NCI-H2029 treated with DMSO at 0.1 percent for 48 hours (cell line): ENCODE measurements around the gene TMEM219.
A peak's percentile ranks its signal among the peaks of the same experiment; 100 is the strongest.
"Not testable (repeated sequence)": the region's sequence is repeated elsewhere in the genome, so short reads cannot be mapped to it uniquely, and the experiment has no call there.

Source experiments
- DNase-seq: peaks from one replicate; lab custom pipeline; 2025; lab: John Stamatoyannopoulos, UW

Gene TMEM219

GRCh38 chr16:29961479-29962343, at the start of gene TMEM219:
TMEM219 (plus strand) TSS chr16:29962079; CDS start chr16:29963144, 1,065 bp downstream.
- peak; percentile 68 for DNase-seq

DNA sequence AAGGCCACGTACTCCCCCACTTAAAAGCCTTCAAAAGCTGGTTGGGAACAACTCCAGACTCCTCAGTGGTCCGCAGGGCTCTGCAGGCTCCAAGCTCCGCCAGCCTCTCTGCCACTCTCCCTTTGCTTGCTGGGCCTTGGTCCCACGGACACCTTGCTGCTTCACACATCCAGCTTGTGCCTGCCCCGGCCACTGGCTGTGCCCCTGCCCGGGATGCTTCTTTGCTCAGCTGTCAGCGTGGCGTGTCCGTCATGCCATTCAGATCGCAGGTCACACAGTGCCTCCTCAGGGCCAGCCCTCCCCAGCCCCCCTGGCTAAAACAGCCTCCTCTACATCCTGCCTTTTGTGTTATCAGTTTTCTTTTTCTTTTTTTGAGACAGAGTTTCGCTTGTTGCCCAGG, 49.8 kb upstream of the TMEM219 start:
- no peak for DNase-seq

DNA sequence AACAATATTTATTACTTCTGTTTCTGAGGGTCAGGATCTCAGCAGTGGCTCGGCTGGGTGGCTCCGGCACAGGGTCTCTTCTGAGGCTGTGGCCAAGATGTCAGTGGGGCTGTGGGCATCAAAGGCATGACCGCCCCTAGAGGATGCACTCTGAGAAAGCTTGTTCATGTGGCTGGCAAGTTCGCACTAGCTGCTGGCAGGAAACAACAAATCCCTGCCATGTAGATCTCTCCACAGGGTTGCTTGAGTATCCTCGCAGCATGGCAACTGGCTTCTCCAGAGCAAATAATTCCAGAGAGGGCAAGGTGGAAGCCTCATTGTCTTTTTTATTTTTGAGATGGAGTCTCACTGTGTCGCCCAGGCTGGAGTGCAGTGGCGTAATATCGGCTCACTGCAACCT, 48.4 kb upstream of the TMEM219 start:
- no peak for DNase-seq

- DNase-seq = no peak
Observed at GRCh38 chr16:29915590-29916247, 46.2 kb upstream of the TMEM219 start.

DNA sequence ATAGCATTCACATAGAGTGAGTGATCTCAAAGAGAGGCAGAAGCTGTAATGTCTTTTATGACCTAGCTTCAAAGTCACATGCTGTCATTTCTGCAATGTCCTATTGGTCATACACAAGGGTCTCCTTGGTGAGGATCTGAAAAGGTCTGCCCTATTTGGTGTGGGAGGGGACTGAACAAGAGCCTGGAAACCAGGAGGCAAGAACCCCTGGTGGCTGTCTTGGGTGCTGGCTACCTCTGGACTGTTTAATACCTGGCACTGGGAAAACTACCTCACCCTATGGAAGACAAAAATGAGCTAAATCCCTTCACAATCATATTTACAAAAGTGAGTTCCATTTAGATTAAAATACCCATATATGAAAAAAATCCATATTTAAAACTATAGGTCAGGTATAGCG, 44.9 kb upstream of the TMEM219 start:
- no peak for DNase-seq

DNA sequence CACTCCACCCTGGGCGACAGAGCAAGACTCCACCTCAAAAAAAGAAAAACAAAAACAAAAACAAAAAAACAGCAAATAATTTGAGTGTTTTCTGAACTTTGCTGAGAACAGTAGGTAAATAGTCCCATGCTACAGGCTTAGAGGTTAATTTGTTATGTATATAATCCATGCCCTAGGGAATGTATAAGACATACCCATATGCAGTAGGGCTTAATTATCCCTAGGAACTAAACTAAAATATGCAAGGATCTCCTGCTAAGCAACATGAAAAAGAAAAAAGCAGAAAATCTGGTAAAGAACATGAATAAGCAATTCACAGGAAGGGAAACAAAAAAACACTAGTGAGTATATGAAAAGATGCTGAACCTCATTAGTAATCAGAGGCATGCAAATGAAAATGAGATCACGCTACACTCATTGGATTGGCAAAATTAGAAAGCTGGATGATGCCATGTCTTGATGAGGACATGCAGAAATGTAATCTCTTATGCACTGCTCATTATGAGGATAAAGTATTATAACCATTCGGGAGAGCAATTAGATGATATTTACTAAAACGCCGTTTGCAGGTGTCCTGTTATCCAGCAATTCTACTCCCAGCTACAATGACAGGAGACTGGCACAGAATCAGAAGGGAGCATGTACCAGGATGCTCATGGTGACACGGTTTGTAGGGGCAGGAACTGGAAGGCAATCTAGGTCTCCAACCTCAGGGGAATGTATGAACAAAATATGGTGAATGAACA, 41.4 kb upstream of the TMEM219 start:
- no peak for DNase-seq

GRCh38 chr16:29921034-29921385, 40.9 kb upstream of the TMEM219 start:
- no peak for DNase-seq

GRCh38 chr16:29922326-29922725, 39.6 kb upstream of the TMEM219 start:
- no peak for DNase-seq

DNA sequence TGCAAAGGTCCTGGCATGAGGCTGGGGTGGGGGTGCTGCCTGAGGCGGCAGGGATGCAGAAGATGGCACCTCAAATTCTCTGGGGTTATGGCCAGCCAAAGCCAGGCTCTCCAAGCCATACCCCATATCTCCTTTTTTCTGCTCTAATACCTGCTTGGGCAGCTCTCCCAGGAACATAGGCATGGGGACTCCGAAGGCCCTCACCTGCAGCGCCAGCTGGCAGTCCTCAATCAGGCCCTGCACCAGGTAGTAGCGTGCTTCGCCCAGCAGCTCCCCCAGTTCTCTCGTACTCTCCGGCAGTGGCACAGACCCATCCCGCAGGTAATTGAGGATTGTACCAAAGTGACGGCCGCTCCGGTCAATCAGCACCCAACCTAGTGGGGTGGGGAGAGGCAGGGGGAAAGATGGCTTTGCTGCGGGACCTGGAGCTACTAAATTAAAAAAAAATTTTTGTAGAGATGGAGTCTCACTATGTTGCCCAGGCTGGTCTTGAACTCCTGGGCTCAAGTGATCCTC, 38.8 kb upstream of the TMEM219 start:
- DNase-seq = no peak

DNA sequence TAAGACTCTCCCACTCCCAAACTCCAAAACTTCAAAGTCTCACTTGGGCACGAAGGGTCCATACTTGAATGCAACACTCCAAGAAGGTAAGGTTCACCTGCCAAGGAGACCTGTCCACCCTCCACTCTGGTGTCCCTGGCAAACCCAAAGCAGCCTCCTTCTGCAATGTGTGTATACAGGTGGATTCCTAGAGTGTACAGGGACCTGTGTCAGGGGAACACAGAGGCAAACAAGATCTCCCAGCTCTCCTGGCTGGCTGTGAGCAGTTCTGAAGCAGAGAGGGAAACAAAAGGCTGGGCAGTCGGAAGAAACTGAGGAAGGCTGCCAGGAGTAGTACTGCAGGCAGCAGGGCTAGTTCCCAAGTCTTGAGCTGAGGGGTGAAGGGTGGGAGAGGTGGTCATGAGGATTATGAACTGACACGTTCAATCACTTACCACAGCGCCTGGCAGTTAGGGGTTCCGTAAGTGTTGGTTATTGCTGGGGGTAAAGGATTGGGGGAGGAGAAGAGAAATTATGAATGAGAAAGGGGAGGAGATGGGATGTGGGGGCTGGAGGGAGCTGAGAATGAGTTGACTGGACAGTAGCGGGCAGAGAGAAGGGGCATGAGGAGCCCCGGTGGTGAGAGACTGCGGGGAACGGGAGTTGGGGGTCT, 36.6 kb upstream of the TMEM219 start:
- no peak for DNase-seq

DNA sequence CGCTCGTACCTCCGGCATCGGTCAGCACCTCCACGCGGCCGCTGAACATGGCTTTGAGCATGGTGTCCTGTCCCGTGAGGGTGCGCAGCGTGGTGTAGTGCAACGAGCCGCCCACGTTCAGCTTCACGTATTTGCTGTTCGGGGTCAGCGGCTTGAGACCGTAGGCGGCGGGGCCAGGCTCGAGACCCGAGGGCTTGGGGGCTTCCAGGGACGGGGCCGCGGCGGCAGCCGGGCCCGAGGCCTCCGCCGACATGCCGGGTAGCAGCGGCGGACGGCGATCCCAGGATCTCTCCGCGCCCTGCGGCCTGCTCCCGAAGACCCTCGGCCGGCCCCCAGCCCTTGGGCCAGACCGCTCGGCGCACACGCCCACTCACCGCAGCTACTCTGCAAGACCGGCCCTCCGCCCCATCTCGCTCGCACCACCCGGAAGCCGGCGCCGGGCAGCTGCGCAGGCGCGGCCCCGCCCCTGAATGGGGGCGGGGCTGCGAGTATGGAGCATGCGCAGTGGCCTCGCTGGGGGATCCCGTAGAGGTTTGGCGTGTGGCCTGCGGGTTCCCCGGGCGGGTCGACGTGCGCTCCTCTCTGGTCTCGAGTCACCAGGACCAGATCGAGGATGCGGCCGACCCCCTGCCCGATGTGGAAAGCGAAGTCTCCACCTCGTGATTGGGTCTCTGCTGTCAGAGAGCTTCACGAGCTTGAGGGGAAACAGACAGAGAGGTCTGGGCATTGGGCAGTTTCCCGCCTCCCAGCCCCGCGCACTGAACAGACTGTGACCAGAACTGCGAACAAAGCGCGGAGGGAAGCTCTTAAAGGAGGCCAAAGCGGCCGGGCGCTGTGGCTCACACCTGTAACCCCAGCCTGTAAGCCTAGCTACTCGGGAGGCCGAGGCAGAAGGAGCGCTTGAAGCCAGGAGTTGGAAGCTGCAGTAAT, 35.8 kb upstream of the TMEM219 start, which contains the start of gene KCTD13:
KCTD13 (minus strand) TSS at position 446 of the 930 bp plus-strand sequence; CDS start at position 253, 193 bp downstream.
- peak; percentile 52 for DNase-seq

- no peak for DNase-seq
Observed at GRCh38 chr16:29926711-29927052, 35.2 kb upstream of the TMEM219 start.

GRCh38 chr16:29927070-29927905, 34.6 kb upstream of the TMEM219 start:
- DNase-seq = no peak

DNA sequence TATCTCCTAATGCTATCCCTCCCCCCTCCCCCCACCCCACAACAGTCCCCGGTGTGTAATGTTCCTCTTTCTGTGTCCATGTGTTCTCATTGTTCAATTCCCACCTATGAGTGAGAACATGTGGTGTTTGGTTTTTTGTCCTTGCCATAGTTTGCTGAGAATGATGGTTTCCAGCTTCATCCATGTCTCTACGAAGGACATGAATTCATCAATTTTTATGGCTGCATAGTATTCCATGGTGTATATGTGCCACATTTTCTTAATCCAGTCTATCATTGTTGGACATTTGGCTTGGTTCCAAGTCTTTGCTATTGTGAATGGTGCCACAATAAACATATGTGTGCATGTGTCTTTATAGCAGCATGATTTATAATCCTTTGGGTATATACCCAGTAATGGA, 30.1 kb upstream of the TMEM219 start:
- DNase-seq = not testable (repeated sequence)

DNA sequence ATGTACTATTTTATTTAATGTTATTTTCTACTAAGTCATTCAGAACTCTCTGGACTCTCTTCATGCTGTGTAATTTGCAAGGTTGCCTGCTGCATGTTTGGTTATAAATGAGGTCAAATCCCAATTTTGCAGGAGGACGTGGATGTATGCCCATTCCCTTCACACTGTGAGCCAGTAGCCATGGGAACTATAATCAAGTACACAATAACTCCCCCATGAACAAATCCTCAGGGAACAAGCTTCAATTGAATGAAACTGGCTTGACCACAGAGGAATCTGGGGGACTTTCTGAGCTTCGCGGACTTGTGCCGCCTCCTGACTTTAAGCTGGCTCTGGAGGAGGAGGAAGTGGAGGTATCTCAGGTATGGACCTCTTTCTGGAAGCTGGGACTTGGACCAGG, 21.2 kb upstream of the TMEM219 start:
- DNase-seq = no peak

DNA sequence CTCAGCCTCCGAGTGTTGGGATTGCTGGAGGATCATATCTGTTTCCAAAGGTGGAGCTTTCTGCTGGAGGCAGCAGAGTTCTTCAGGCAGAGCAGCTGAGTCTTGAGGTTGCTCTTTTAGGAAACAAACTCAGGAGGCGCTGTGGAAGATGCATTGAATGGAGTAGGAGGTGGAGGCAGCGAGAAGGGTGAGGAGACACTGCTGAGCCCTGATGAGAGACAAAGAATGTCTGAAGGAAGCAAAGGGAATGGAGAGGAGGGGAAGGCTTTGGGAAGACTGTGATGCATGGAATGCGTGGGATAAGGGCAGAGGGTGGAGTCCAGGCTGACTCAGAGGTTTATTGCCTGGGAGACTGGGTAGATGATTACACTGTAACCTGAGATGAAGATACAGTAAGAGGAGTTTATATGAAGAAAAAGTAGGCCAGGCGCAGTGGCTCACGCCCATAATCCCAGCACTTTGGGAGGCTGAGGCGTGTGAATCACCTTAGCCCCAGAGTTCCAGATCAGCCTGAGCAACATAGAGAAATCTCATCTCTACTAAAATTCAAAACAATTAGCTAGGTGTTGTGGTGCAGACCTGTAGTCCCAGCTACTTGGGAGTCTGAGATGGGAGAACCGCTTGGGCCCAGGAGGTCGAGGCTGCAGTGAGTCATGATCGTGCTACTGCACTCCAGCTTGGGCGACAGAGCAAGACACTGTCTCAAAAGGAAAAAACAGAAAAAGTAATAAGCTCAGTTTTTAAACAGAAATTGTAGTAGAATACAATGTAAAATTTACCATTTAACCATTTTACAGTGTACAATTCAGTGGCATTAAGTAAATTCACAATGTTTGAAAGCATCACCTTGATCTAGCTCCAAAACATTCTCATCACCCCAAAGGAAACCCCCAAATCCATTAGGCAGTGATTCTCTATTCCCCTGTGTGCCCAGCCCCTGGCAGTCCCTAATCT, 17.8 kb upstream of the TMEM219 start:
- DNase-seq = no peak

GRCh38 chr16:29947897-29948296, 14.0 kb upstream of the TMEM219 start:
- no peak for DNase-seq

DNA sequence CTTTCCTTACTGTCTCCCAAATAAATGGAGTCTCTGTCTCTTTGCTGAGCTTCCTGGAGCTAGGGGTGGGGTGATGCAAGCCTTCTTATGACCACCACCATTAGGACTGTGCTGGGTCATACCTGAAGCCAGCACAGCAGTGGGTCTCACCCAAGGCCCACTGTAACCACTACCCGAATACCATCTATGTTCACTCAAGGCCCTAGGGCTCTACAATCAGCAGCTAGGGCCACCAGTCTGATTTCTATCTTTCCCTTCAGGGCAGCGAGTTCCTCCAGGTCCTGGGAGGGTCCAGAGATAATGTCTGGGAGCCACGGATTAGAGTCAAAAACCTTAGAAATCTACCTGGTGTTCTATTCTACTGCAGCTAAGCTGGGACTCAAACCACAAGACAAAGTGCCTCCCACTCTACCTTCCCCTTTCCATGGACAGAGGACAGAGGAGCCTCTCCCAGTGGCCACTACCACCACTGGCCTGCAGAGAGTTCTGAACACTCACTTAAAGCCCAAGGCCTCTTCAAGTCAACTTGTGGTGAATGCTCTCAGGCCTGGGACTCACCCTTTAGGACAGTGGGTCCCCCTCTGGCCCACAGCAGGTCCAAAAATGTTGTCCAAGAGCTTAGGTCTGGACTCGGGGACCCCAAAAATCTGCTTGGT, 10.9 kb upstream of the TMEM219 start:
- no peak for DNase-seq
